IPS DF 19.7 (cell line): ENCODE results near the gene KPNA3.
A peak's percentile ranks its signal among the peaks of the same experiment; 100 is the strongest.
"Not testable (repeated sequence)": the region's sequence is repeated elsewhere in the genome, so short reads cannot be mapped to it uniquely, and the experiment has no call there.

ENCODE experiments used
- DNase-seq: peaks from one replicate; pipeline ENCODE4 v3.0.0-alpha.2; 2013; ENCODE audit warnings: low read depth, low spot score

KPNA3 gene

DNA sequence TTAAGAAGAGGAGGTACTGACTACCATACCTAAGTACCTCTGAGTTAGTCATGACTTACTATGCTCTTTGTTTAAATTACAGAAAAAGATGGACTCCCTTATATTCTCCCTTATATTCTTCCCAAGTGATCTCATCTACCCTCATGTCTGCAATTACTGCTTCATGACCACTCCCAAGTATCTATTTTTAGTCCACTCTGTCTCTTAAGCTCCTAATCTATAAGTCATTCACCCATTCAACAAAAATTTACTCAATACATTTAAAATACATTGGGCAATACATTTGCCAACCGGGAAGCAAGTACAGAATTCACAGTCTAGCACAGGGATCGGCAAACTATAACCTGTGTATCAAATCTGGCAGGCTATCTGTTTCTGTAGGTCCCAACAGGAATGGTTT, 42.6 kb downstream of the KPNA3 start:
- DNase-seq = no peak

DNA sequence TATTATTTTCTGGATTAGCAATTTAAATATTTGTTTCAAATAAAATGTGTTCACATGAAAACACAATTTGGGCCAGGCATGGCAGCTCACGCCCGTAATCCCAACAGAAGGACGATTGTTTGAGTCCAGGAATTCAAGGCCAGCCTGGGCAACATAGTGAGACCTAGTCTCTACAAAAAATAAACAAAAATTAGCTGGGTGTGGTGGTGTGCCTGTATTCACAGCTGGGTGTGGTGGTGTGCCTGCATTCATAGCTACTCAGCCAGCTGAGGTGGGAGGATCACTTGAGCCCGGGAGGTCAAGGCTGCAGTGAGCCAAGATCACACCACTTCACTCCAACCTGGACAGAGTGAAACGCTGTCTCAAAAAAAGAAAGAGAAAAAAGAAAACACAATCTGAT, 46.4 kb downstream of the KPNA3 start:
- no peak for DNase-seq

DNA sequence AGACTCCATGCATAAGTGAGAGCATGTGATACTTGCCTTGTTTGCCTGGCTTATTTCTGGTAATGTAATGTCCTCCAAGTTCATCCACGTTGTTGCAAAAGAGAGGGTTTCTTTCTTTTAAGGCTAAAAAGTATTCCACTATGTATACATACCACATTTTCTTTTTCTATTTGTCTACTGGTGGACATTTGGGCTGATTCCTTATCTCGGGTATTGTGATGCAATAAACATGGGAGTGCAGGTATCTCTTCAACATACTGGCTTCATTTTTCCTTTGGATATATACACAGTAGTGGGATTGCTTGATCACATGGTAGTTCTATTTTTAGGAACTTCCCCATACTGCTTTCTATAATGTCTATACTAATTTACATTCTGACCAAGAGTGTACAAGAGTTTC, 51.6 kb downstream of the KPNA3 start:
- DNase-seq = no peak

DNA sequence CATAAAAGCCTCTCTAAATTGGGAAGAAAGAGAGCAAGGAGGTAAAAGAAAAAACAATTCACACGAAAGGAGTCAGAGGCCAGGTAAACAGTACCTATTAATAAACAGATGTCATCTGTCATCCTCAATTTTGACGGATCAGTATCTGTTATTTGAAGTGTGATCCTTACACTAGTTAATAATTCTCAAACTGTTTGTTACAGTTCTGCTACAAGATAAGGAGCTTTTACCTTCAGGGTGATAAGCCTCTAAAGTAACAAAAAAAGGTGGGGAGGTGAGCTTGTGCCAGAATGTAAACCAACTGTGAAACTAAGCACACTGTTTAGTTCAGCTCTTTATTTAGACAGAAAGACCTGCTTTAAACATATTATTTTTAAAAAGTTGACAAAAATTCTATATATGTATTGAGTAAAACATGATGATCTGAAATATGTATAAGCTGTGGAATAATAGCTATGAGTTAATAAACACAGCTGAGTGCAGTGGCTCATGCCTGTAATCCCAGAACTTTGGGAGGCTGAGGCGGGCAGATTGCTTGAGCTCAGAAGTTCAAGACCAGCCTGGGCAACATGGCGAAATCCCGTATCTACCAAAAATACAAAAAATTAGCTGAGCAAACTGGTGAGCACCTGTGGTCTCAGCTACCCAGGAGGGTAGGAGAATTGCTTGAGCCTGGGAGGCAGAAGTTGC, 52.8 kb downstream of the KPNA3 start:
- DNase-seq = no peak

DNA sequence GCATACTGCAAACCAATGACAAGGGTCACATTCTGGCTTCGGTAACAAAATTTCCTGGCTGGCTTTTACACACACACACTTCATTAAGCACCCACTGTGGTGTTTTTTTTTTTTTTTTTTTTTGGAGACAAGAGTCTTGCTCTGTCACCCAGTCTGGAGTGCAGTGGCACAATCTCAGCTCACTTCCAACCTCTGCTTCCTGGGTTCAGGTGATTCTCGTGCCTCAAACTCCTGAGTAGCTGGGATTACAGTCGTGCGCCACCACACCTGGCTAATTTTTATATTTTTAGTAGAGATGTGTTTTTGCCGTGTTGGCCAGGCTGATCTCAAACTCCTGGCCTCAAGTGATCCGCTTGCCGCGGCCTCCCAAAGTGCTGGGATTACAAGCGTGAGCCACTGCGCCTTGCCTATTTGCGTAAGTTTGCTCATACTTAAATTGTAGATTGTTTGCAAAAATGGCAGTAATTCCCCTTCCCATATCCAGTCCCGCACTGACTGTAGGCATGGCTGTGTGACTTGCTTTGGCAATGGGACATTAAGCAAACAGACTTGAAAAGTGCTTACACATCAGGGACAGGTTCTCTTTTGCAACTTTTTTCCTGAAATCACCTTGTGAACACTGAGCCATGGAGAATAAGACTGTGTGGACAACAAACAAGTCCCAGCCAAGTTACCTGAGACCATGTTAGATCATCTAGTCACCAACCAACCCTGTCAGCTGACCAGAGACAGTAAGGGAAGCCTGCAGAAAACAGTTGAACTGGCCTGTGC, 59.1 kb downstream of the KPNA3 start:
- no peak for DNase-seq

DNA sequence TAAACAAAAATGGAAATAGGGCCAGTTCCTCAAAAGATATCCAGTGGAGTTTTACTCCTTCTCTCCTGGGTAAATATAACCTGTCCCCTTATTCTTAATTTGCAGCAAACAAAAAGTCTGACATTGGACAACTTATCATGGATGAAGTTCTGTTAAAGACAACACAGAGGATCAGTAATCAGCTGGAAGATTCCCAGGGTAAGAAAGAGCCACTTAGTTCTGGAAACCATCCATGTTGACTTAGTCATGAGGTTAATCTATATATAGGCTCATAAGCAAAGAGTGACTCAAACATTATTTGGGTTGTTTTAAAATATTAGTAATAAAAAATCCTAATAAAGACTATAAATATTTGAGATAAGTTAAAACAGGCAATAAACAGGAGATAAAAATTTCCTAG, 60.7 kb downstream of the KPNA3 start:
- no peak for DNase-seq

DNA sequence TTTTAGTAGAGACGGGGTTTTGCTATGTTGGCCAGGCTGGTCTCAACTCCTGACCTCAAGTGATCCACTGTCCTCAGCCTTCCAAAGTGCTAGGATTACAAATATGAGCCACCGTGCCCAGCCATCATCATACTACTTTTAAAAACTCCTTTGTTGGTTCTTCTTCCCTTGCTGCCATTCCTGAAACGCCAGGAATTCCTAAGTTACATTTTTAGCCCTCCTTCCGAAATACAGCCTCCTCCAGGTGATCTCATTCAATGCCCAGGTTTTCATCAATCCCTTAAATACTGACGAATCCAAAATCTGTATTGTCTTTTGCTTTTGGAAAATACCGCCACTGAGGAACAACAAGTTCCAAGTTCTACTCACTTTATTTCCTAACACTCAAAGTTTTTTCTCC, 75.9 kb downstream of the KPNA3 start:
- peak; percentile 7 for DNase-seq

DNA sequence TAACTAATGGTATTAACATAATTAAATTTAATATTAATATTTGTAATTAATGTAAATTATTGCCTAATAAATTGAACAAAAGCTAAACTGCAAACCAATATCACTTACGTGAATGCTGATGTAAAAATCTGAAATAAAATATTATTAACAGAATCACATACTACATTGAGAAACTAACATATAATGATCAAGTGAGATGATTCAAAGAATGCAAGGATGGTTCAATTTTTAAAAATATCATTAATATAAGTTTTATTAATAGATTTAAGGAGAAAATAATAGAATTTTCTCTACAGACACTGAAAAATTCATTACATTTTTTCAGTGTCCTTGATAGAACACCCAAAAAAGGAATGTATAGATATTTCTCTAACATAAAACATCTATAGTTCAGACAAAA, 77.7 kb downstream of the KPNA3 start:
- no peak for DNase-seq

DNA sequence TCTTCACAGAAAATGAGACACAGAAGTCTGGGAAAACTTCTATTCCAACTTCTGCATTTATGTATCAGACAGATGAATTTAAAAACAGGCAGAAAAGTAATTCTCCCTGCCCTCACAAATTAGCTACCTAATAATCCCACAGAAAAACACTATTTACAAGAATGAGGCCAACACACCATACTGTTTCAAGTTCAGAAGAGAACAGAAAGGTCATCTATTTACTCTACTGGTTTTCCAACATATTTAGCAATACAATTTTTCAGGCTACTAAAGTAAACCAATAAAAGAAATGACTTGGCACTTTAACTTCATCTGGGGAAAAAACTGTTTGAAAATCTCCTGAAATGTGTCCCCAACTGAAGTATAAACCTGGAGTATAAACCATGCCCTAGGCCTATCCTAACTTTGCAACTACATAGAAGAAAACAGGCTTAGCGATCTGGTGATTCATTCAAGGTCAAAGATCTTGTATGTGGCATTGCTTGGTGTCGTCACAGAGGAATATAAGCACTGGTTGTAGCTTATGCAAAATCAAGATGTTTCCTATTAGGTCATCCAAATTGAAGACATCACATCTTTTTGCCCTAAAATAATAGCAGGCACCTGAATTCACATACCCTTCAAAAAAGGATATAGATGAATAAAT, 81.1 kb downstream of the KPNA3 start:
- DNase-seq = no peak

DNA sequence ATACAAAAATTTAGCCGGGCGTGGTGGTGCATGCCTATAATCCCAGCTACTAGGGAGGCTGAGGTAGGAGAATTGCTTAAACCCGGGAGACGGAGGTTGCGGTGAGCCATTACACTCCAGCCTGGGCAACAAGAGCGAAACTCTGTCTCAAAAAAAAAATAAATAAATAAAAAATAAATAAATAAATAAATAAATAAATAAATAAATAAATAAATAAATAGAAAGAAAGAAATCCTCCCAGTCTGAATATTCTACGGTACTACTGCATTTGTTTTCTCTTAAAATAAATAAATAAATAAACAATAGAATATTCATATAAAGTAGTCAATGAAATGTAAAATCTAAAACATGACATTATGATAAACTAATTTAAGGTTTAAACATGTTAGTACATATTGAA, 88.2 kb downstream of the KPNA3 start:
- DNase-seq = not testable (repeated sequence)

DNA sequence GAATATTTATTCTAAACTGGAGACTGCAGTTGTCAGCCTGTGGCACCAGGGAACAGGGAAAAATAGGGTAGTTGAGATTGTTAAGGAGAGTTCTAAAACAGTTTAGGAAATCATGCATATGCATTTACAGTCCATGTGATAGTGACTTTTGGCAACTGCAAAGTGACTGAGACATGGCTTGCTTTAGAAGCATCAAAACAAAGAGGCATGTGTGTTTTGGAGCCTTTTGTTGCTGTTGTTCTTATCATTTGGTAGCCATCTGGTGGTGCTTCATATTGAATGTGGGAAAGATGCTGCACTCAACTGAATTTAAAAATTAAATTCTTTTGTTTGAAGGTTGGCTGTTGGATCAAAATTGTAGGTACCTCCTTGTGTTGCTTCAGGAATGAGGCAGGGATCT, 91.0 kb downstream of the KPNA3 start:
- DNase-seq = no peak

DNA sequence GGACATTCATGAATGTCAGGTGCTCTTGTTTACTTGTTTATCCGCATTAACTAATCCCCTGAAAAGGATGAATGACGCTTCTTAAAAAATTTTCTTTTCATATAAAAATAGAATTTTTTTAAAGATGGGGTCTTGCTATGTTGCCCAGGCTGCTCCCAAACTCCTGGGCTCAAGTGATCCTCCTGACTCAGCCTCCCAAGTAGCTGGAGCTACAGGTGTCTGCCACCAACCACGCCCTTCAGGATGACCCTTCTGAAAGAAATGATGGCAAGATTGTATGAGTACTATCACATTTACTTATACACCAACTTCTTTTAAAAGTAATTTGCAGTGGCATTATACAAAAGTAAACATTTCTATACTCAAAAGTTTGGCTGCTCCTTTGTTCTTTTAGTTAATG, 95.0 kb downstream of the KPNA3 start:
- no peak for DNase-seq

DNA sequence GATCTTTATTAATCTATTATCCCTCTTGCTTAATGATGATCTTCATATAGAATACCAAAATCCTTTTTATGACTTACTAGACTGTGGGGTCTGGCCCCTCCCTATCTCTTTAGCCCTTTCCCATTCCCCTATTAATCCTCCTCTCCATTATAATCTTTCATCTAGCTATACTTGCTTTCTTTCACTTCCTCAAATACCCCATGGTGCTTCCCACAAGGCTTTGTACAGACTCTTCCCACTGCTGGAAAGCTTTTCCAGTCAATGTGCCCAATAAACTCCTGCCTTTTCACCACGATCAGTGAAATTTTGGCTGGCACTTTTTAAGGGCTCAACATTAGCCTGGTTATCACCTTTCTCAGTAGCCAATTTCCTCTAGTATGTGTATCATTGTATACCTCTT, 98.0 kb downstream of the KPNA3 start:
- DNase-seq = no peak

DNA sequence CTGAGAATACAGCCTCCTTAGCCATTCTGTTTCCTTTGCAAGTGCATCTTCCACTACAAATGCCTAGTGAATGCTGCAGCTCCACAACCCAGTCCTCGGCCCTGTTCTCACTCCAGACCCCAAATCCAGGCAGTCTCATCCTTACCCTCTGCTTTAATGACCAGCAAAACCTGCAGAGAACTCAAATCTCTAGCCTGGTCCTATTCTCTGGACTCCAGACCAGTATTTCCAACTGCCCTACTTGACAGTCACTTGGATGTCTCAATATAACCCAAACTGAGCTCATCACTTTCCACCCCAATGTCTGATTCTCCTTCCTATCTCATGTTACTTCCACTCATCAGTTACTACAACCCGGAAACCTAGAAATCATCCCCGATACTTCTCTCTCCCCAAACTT, 98.6 kb downstream of the KPNA3 start:
- DNase-seq = no peak

DNA sequence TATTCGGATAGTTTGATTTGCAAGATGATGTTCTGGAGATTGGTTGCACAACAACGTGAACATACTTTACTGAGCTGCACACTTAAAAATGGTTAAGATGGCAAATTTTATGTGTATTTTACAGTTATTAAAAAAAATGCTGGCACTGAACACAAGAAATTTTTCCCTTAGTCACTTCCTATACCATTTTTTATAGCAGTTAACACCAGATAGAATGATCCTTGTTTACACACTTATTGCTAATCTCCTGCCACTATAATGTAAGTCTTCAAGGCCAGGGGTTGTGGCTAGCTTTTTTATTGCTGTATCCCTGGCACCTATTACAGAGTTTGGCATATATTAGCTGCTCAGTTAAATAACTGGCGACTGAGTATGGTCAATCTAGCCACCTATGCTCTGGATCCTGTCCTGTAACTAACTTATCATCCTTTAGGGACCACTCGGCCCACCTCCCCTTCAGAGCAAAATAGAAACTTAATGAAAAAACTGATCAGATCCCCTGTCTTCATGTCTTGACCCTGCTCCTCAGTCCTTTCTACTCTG, 99.2 kb downstream of the KPNA3 start:
- no peak for DNase-seq

DNA sequence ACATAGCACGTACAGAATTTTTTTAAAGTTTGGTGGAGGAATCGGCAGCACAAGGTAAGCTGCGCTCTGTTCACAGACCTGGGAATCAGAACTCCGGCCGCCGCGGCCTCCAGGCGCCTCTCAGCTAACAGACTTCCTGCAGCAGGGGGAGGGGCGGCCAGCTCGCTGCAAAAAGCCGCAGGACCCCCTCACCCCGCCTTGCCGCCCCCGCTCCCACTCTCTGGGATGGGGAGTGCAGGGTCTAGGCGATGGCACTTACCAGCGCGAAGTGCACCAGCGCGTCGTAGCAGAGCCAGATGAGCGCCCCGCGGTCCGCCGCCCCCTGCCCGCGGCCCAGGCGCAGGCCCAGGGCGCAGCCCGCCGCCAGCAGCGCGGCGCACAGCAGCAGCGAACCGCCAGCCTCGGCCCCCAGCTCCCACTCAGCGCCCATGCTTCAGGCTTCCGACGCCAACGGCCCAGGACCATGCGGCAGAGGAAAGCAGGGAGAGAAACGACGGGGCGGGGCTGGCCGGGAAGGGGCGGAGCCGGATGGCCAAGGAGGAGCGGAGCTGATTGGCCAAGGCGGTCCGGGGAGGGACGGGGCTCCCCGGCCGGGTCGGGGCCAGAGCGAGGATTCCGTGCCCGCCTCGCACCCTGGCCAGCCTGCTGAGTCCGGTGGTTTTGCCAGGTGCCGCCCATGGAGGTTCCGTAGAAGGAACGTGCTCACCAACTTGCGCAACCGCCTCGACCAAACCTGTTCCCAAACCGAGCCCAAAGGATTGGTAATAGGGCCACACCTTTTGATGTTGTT, 101.3 kb downstream of the KPNA3 start, which contains the start of gene EBPL:
EBPL (minus strand) TSS at position 492 of the 790 bp plus-strand sequence; CDS start at position 430, 62 bp downstream.
- DNase-seq = peak; percentile 65

DNA sequence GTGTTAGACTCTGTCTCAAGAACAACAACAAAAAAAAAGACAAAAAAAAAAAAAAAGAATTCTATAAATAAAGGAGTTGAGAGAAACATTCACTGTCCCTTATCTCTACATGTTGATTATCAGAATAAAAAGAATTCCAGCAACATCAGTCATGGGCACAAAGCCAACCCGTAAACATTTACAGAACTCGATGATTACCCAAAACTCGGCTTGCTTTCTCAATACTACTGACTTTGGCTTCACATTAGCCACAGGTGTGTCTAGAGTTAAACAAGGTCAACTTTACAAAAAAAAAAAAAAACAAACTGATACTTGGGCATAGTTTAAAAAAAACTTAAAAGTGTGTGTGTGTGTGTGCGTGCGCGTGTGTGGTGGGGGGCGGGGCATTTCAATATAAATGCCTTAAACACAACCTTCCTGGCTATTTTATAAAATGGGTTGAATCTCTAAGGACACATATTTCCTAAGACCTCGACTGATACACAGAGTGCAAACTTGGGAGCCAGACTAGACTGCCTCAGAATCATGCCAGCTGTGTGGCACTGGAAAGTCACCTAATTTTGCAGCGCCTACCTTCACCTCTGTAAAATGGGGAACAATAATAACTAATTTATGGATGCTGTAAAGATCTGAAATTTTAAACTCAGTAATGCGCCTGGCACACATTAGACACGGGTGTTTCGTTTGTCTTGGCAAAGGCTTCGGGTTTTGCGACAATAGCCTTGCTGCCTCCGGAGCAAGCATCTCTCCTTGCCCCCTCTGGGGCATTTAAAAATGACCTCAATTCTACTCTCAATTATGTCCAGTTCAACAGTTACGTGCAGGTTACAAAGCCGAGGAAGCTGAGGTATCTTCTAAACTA, 102.1 kb downstream of the KPNA3 start:
- DNase-seq = no peak

DNA sequence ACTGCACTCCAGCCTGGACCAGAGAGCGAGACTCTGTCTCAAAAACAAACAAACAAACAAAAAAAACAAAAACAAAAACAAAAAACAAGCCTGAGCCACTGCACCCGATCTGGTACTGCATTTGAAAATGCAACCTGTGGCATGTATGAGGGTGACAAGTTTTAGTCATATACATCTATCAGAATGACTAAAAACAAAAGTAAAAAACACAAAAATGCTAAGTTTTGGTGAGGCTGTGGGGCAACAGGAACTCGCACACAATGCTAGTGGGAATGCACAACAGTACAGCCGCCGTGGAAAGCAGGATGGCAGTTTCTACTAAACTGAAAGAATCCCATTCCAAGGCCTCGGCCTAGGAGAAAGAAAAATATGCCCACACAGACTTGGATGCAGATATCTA, 109.0 kb downstream of the KPNA3 start:
- no peak for DNase-seq

DNA sequence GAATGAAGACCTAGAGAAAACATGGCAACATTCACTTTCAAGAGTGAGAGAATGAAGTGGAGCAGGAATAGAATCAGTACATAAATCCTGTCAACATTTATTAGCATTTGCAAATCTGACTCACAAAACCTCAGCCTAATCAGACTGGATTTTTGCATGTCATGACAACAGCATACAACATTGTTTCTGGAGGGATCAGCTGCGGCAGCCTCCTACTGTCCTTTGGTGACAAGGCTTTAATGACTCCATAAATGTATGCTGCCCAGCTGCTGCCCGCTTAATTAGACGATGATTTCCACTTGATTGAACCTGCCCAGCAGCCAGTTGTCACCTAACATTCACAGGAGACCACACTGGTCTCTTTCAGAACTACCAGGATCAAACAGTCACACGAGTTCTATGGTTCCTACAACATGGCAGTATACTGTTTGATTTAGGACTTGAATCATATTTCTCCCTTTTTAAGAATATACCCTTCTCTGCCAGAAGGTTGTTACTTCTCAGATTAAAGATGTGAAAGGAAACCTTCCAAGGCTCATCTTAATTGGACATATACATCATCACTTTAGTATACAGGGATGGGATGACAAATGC, 110.5 kb downstream of the KPNA3 start:
- DNase-seq = no peak

DNA sequence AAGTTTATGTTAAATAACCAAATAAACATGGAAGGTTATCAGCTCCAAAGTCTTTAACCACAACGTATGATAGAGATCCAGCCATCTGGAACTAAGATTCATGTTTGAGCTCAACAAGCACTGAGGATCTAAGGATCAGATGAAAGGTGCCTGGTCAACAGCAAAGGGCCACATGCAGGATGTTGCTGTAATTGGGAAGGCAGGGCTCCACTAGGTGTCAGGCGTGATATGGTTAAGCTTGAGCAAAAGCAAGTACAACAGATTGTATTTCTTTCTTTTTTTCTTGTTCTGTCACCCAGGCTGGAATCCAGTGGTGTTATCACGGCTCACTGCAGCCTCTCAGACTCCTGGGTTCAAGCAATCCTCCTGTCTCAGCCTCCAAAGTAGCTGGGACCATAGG, 113.2 kb downstream of the KPNA3 start:
- DNase-seq = no peak
